HG03066 (cell line): Measurements from ENCODE around the gene MMD2.

Experiments used
- ATAC-seq: cut with Tn5 transposase; IDR thresholded peaks from one replicate; pipeline ENCODE4 v1.9.1; 2021; ENCODE audit warnings: low read depth; ENCODE audit not compliant: unreplicated experiment

MMD2 gene

DNA sequence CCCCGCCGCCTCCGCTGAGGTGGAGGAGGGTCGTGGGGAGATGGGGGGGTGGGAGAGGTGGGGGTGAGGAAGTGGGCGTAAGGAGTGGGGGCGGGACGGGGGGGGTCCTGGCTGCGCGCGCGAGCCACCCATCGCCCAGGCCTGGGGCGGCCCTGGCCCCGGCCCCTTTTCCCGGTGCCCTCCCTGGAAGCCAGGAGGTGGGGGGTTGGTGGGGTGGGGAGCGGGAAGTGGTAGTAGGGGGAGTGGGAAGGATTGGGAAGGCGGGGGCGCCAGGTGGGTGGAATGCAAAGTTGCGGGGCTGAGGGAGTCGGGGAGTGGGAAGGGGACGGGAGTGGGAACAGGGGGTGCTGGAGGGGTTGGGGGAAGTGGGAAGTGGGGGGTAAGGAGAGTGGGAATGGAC lies 319 bp upstream of the MMD2 start:
- ATAC-seq: no peak

DNA sequence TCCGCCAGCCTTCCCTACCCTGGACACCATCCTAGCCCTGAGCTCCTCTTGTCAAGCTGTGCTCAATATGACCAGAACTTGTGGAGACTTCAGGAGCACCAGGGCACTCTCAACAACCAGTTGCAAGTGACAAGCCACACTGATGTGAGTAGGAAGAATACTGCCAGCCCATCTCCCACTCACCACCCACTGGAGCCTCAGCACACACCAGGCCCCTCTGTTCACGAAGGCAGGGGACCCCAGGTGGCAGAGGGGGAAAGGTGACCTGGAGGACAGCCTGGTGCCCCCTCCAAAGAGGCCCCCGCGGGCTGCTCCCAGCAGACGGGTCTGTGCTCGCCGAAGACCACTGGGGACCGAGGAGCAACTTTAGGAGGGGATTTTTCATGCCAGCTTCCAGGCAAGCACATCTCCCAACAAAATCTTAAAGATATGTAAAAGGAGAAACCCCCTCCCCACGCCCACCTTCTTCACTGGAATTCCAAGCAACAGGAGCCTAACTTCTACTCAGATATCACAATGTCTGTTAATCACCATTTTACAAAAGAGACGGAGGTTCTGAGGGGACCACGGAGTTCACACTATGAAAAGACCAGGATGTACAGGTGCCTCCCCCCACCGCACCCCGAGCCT lies 1.0 kb downstream of the MMD2 start:
- ATAC-seq: no peak

GRCh38 chr7:4951903-4952636 lies 6.9 kb downstream of the MMD2 start:
- no peak for ATAC-seq

DNA sequence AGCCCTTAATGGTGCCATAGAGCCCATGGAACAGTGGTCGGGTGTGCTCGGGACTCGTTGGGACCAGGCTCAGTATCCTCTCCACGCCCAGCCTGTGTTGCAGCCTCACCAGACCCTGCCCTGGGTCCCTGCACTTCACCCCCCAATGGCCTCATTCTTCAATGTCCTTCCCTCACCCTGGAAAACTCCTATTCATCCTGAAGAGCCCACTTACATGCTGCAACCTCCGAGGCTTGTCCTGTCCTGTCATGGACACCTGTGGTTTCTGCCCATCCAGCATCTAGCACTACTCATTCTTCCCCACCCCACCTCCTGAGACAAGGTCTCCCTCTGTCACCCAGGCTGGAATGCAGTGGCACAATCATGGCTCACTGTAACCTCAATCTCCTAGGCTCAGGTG lies 7.7 kb downstream of the MMD2 start:
- ATAC-seq: no peak

GRCh38 chr7:4948402-4948801 lies 10.6 kb downstream of the MMD2 start:
- ATAC-seq: no peak

- ATAC-seq: no peak
Measured at GRCh38 chr7:4945949-4946348, 13.0 kb downstream of the MMD2 start.

DNA sequence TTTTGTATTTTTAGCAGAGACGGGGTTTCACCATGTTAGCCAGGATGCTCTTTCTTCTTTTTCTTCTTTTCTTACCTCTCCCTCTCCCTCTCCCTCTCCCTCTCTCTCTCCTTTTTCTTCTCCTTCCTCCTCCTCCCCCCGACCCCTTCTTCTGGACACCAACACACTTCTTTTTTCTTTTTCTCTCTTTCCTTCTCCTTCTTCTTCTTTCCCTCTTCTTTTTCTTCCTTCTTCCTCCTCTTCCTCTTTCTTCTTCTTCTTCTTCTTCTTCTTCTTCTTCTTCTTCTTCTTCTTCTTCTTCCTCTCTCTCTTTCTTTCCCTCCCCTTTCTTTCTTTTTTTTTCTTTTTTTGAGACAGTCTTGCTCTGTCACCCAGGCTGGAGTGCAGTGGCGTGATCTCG lies 14.0 kb downstream of the MMD2 start:
- ATAC-seq: no peak

GRCh38 chr7:4943297-4943696 lies 15.7 kb downstream of the MMD2 start:
- no peak for ATAC-seq

- ATAC-seq: no peak
Measured at GRCh38 chr7:4939971-4940728, 18.8 kb downstream of the MMD2 start.

- no peak for ATAC-seq
Measured at GRCh38 chr7:4937411-4937810, 21.6 kb downstream of the MMD2 start.

DNA sequence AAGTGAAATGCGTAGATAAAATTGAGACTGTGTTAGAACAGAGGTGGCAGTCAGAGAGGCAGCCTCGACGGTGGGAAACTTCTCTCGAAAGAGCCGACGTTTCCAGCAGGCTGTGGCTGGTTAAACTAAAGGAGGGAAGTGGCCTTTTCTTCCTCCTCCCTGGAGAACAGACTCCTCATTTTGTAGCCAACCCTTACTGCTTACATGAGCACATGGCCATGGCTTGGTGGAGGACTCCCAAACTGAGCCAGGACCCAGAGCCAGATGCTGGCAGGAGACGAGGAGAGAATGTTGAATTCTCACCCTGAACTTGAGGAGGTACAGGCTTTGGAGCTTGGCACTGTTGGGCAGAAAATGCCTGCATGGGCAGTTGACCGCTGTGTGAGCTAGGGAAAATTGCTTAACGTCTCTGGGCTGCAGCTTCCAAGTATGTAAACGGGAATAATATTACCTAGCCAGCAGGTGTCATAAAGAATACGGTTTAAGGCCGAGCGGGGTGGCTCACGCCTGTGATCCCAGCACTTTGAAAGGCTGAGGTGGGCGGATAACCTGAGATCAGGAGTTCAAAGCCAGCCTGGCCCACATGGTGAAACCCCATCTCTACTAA lies 24.5 kb downstream of the MMD2 start:
- ATAC-seq: no peak

DNA sequence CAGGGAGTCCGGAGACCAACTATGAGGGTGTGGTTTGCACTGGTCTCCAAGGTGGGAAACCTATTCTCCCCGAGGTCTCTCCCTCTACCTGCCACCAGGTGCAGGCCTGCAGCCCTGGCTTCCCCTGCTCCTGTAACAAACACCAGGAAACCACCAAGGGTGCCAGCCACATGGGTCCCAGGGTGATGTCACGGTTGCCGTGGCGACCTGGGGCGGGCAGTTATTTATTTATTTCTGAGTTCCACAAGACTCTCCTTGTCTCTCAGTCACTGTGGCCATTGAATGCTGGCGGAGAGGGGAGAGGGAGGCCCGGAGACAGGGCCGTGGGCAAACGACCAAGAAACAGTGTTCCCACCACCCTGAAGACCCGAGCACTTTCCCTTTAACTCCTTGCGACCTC lies 27.0 kb downstream of the MMD2 start:
- ATAC-seq: no peak

DNA sequence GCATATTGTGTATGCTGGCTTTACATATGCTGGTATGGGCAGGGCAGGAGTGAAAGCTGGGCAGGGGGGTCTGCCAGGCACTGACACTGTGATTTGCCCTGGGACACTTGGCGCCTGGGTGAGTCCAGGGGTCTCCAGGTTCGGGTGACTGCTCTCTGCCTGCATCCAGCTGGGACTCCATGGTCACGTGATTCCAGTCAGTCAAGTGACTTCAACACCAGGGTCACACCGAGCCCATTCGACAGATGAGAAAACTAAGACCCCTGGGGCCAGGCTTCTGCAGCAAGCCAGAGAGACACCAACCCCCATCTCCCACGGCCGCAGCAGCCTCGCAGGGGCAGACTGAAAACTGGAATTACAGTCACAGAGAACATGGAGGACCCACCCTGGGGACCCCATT lies 30.0 kb downstream of the MMD2 start:
- no peak for ATAC-seq

DNA sequence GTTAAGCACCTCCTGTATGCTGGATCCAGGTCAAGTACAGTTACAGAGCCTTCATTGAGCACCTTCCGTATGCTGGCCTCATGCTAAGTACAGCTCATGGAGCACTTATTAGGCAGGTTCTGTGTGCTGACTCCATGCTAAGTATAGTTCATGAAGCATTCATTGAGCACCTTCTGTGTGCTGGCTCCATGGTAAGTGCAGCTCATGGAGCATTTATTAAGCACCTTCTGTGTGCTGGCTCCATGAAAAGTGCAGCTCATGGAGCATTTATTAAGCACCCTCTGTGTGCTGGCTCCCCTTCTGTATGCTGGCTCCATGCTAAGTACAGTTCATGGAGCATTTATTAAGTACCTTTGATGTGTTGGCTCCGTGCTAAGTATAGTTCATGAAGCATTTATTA lies 30.5 kb downstream of the MMD2 start:
- ATAC-seq: no peak

DNA sequence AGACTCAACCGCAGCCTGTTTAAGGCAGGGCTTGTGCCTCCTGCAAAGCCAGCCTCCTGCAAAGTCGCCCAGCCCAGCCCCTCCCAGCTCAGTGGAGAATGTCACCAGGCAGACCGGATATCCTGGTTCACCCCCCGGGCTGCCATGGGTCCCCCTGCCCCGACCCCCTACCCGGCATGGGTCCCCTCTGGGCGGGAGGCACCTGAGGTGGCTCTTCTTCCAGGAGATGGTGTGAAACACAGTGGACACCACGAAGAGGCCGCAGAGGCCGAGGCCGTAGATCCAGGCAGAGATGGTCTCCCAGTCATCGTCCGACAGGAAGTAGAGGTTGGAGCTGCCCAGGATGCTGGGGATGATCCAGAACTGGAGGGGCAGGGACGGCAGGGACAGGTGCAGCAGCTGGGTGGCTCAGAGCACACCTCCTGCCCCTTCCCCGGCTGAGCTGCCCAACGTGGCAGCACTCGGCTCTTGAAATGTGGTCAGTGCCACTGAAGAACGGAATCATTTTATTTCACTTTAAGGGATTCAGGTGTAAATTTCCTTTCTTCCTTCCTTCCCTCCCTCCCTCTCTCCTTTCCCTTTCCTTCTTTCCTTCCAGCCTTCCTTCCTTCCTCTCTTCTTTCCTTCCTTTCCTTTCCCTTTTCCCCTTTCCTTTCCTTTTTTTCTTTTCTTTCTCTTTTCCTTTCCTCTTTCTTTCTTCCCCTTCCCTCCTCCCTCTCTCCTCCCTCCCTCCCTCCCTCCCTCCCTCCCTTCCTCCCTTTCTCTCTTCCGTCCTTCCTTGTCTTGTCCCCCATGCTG lies 38.8 kb downstream of the MMD2 start:
- ATAC-seq: no peak

- ATAC-seq: no peak
Measured at GRCh38 chr7:4916113-4916512, 42.9 kb downstream of the MMD2 start.

DNA sequence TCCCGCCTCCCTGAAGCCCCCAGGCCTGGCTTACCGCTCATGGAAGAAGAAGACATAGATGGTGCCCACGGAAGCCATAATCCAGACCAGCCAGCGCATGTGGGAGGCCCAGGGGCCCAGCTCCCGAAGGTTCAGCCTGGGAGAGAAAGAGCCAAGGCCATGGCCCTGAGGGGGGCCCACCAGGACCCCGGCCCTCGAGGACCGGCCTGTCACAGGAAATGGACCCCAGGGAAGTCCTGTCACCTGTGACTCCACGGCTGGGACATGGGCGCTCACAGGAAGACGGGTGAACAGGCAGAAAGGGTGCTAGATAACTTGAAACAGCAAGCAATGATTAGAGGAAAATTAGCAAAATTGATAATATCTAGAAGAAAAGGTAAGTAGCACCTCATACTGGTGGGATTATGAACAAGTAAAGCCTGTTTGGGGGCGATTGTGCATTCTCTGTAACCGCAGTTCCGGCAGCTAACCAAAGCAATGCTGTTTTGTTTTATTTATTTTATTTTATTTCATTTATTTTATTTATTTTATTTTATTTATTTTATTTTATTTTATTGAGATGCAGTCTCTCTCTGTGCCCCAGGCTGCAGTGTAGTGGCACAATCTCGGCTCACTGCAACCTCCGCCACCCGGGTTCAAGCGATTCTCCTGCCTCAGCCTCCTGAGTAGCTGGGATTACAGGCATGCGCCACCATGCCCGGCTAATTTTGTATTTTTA lies 47.7 kb downstream of the MMD2 start:
- ATAC-seq: no peak

GRCh38 chr7:4906682-4907081 lies 52.3 kb downstream of the MMD2 start:
- ATAC-seq: no peak

- no peak for ATAC-seq
Measured at GRCh38 chr7:4905171-4905570, 53.8 kb downstream of the MMD2 start.

- ATAC-seq: no peak
Measured at GRCh38 chr7:4904346-4904745, 54.6 kb downstream of the MMD2 start.
